H7 (cell line): Measurements from ENCODE around the gene HUNK. TPM values are rescaled to one million over a fixed set of nuclear protein-coding genes. Genes with fewer than 3 reads are reported as not detected.
A peak's percentile ranks its signal among the peaks of the same experiment; 100 is the strongest.
"Not testable (repeated sequence)": the region's sequence is repeated elsewhere in the genome, so short reads cannot be mapped to it uniquely, and the experiment has no call there.

ENCODE experiments used
- DNase-seq: peaks from one replicate; pipeline ENCODE4 v3.0.0; 2012
- H3K27me3 ChIP-seq: 2 replicates; pipeline ENCODE4 v1.6.0; 2011; ENCODE audit warnings: mild to moderate bottlenecking, low read length; ENCODE audit not compliant: control insufficient read depth, insufficient read depth
- H3K36me3 ChIP-seq: replicated peaks from 2 replicates; pipeline ENCODE4 v1.5.1; 2011; ENCODE audit warnings: low read length; ENCODE audit not compliant: control insufficient read depth, insufficient read depth
- H3K4me3 ChIP-seq: 2 replicates; pipeline ENCODE4 v1.5.1; 2011; ENCODE audit warnings: low read depth, mild to moderate bottlenecking, control low read depth, low read length, moderate library complexity; ENCODE audit not compliant: insufficient read depth
- total RNA-seq: library from RNA; depleted of rRNA; stranded (reverse); fragments of >200 nt; shearing (Covaris generic); gene quantifications from 2 replicates; pipeline ENCODE4 v1.2.3, GENCODE V29; 2014; rRNA removed

Gene HUNK
- total RNA-seq, 1 experiment from 2014 or later: 3.2 TPM

GRCh38 chr21:32021319-32021994 lies 148.6 kb downstream of the HUNK start:
- no peak for DNase-seq
- H3K36me3 ChIP-seq: no peaks in the 10 kb centered on the region
- no peak overlapping the region for H3K4me3 ChIP-seq
- no peaks in the 10 kb centered on the region for H3K27me3 ChIP-seq

- no peak for DNase-seq
- no peak overlapping the region for H3K4me3 ChIP-seq
- no peaks in the 10 kb centered on the region for H3K36me3 ChIP-seq
- H3K27me3 ChIP-seq: no peaks in the 10 kb centered on the region
Measured at GRCh38 chr21:32022146-32022545, 149.3 kb downstream of the HUNK start.

GRCh38 chr21:32030146-32030652 lies 157.4 kb downstream of the HUNK start:
- no peak overlapping the region for H3K4me3 ChIP-seq
- no peaks in the 10 kb centered on the region for H3K27me3 ChIP-seq
- no peak for DNase-seq
- H3K36me3 ChIP-seq: no peaks in the 10 kb centered on the region

- no peaks in the 10 kb centered on the region for H3K27me3 ChIP-seq
- no peaks in the 10 kb centered on the region for H3K36me3 ChIP-seq
- DNase-seq: no peak
- H3K4me3 ChIP-seq: no peak overlapping the region
Measured at GRCh38 chr21:32034850-32035249, 162.0 kb downstream of the HUNK start.

- DNase-seq: no peak
- Histone ChIP-seq H3K4me3 (no peak overlapping the region), H3K27me3 (no peaks in the 10 kb centered on the region), H3K36me3 (no peaks in the 10 kb centered on the region)
Measured at GRCh38 chr21:32035617-32036016, 162.8 kb downstream of the HUNK start.

- H3K4me3 ChIP-seq: no peak overlapping the region
- no peak for DNase-seq
Measured at GRCh38 chr21:32036756-32037155, 163.9 kb downstream of the HUNK start.

GRCh38 chr21:32038751-32039150 lies 165.9 kb downstream of the HUNK start:
- H3K27me3 ChIP-seq, H3K36me3 ChIP-seq, DNase-seq, H3K4me3 ChIP-seq: not testable (repeated sequence)

More at GRCh38 chr21:32036756-32037155, 163.9 kb downstream of the HUNK start:
- Histone ChIP-seq H3K27me3 (no peaks in the 10 kb centered on the region), H3K36me3 (no peaks in the 10 kb centered on the region)

GRCh38 chr21:32043458-32043857 lies 170.6 kb downstream of the HUNK start:
- Histone ChIP-seq H3K27me3 (no peaks in the 10 kb centered on the region), H3K36me3 (no peaks in the 10 kb centered on the region), H3K4me3 (no peak overlapping the region)
- DNase-seq: no peak

- Histone ChIP-seq H3K27me3 (no peaks in the 10 kb centered on the region), H3K4me3 (no peak overlapping the region), H3K36me3 (no peaks in the 10 kb centered on the region)
- peak; percentile 19 for DNase-seq
Measured at GRCh38 chr21:32044205-32045180, 171.7 kb downstream of the HUNK start.

GRCh38 chr21:32046191-32046590 lies 173.4 kb downstream of the HUNK start:
- no peaks in the 10 kb centered on the region for H3K27me3 ChIP-seq
- no peak for DNase-seq
- no peaks in the 10 kb centered on the region for H3K36me3 ChIP-seq
- no peak overlapping the region for H3K4me3 ChIP-seq

GRCh38 chr21:32048353-32048752 lies 175.5 kb downstream of the HUNK start:
- DNase-seq: peak; percentile 43
- H3K36me3 ChIP-seq: no peaks in the 10 kb centered on the region
- H3K27me3 ChIP-seq: no peaks in the 10 kb centered on the region
- H3K4me3 ChIP-seq: no peak overlapping the region

Other genes starting within 250 kb of the HUNK start
- 160 and 174 TPM in 2 replicates for gene SOD1, start 213.3 kb upstream of the HUNK start, total RNA-seq
- 9.5 and 14.5 TPM in 2 replicates for gene SCAF4, start 140.9 kb upstream of the HUNK start, total RNA-seq